CD4-positive, alpha-beta memory T cell (primary cell): ENCODE results near the gene ALDH1A1. TPM values are rescaled to one million over a fixed set of nuclear protein-coding genes. Genes with fewer than 3 reads are reported as not detected.

Source experiments
- CTCF ChIA-PET: fragments of 350-600 bp; sonication (Branson Sonifier 250); formaldehyde crosslinking; loops from one replicate; lab custom pipeline; 2021; ENCODE audit warnings: inconsistent platforms; ENCODE audit not compliant: partially characterized antibody; lab: Charles Lee
- POLR2A ChIA-PET: fragments of 350-600 bp; sonication (Branson Sonifier 250); formaldehyde crosslinking; loops from one replicate; lab custom pipeline; 2021; ENCODE audit not compliant: partially characterized antibody; lab: Charles Lee
- DNase-seq, 5 donors: peaks; one replicate each; pipeline versions ENCODE4 v3.0.0 to v3.0.0-alpha.2; 2020 to 2022; ENCODE audit warnings: mixed read lengths in 1 of 5
- H3K27ac ChIP-seq: one replicate; pipeline ENCODE4 v1.7.0; 2013; ENCODE audit warnings: low read depth, low read length
- H3K27me3 ChIP-seq: 2 replicates; pipeline ENCODE4 v1.7.0; 2013; ENCODE audit warnings: mild to moderate bottlenecking, low read length, moderate library complexity; ENCODE audit not compliant: insufficient read depth
- H3K36me3 ChIP-seq: 2 replicates; pipeline ENCODE4 v1.7.0; 2013; ENCODE audit warnings: mild to moderate bottlenecking, low read length, moderate library complexity; ENCODE audit not compliant: insufficient read depth
- H3K4me1 ChIP-seq: 2 replicates; pipeline ENCODE4 v1.7.0; 2013; ENCODE audit warnings: mild to moderate bottlenecking, low read length, moderate library complexity; ENCODE audit not compliant: insufficient read depth
- H3K4me3 ChIP-seq, 2 donors: one replicate each; pipeline ENCODE4 v1.7.0; 2013; ENCODE audit warnings: low read length in 2 of 2, mild to moderate bottlenecking in 1 of 2
- H3K9me3 ChIP-seq, 2 donors: one replicate each; pipeline ENCODE4 v1.7.0; 2013; ENCODE audit warnings: low read length in 2 of 2, control low read depth in 1 of 2; ENCODE audit not compliant: control insufficient read depth in 1 of 2
- H3K27ac Mint-ChIP-seq, 7 donors: one replicate each; pipeline ENCODE4 v1.8.0; 2020 to 2021; ENCODE audit warnings: mixed read lengths in 7 of 7, mild to moderate bottlenecking in 6 of 7, inconsistent platforms in 3 of 7, moderate library complexity in 3 of 7
- H3K27me3 Mint-ChIP-seq, 2 donors: one replicate each; pipeline ENCODE4 v1.8.0; 2020 to 2021; ENCODE audit warnings: mixed read lengths in 2 of 2
- H3K36me3 Mint-ChIP-seq, 2 donors: one replicate each; pipeline ENCODE4 v1.8.0; 2020 to 2021; ENCODE audit warnings: mixed read lengths in 2 of 2, inconsistent platforms in 1 of 2, mild to moderate bottlenecking in 1 of 2
- H3K4me1 Mint-ChIP-seq, 4 donors: one replicate each; pipeline ENCODE4 v1.8.0; 2020 to 2021; ENCODE audit warnings: mixed read lengths in 4 of 4, mild to moderate bottlenecking in 1 of 4
- H3K4me3 Mint-ChIP-seq, 8 donors: one replicate each; pipeline ENCODE4 v1.8.0; 2020 to 2021; ENCODE audit warnings: mixed read lengths in 8 of 8, mild to moderate bottlenecking in 7 of 8, moderate library complexity in 6 of 8, inconsistent platforms in 3 of 8
- H3K9me3 Mint-ChIP-seq, 8 donors: one replicate each; pipeline ENCODE4 v1.8.0; 2020 to 2021; ENCODE audit warnings: mixed read lengths in 8 of 8, mild to moderate bottlenecking in 5 of 8, inconsistent platforms in 3 of 8, moderate library complexity in 1 of 8
- intact Hi-C: fragments of 100-400 bp; cut with micrococcal nuclease; formaldehyde crosslinking; loops from one replicate; pipeline ENCODE4 v1.15.1; 2023
- polyA plus RNA-seq, 2 donors: library from polyadenylated mRNA; unstranded; fragments of 300-500 nt; fragmentation: Illumina TruSeq; gene quantifications; one replicate each; pipeline ENCODE4 v1.2.3, GENCODE V29; 2021
- total RNA-seq, 2 experiments: library from RNA; stranded (reverse); gene quantifications; one replicate each; pipeline ENCODE4 v1.2.3, GENCODE V29; 2021

Gene ALDH1A1
- total and polyA plus RNA-seq, 4 experiments from 2014 or later: 0.44 to 1.2 TPM; not detected in 2

GRCh38 chr9:72925126-72925789 lies 27.6 kb downstream of the ALDH1A1 start:
- DNase-seq: no peak
- Histone ChIP-seq H3K36me3 (no peaks in the 10 kb centered on the region), H3K4me3 (no peak overlapping the region), H3K27ac (no peak overlapping the region), H3K27me3 (no peaks in the 10 kb centered on the region), H3K9me3 (no peaks in the 10 kb centered on the region), H3K4me1 (no peaks in the 10 kb centered on the region)
- no peaks in the 10 kb centered on the region for H3K4me1 Mint-ChIP-seq
- peaks cover 3 to 7% of the 10 kb centered on the region in 2 donors for H3K27me3 Mint-ChIP-seq
- no peaks in the 10 kb centered on the region for H3K9me3 Mint-ChIP-seq
- intact Hi-C loops: no loop called here
- no peaks in the 10 kb centered on the region for H3K36me3 Mint-ChIP-seq
- H3K4me3 Mint-ChIP-seq: no peak overlapping the region
- CTCF ChIA-PET: no interaction called here
- H3K27ac Mint-ChIP-seq: no peak overlapping the region
- POLR2A ChIA-PET: no interaction called here

GRCh38 chr9:72924154-72924790 lies 28.6 kb downstream of the ALDH1A1 start:
- Histone ChIP-seq H3K27ac (no peak overlapping the region), H3K4me1 (no peaks in the 10 kb centered on the region), H3K27me3 (no peaks in the 10 kb centered on the region), H3K9me3 (no peaks in the 10 kb centered on the region), H3K36me3 (no peaks in the 10 kb centered on the region), H3K4me3 (no peak overlapping the region)
- Mint-ChIP-seq H3K27ac (no peak overlapping the region), H3K4me1 (no peaks in the 10 kb centered on the region), H3K36me3 (no peaks in the 10 kb centered on the region), H3K27me3 (peaks cover 3 to 7% of the 10 kb centered on the region in 2 donors), H3K9me3 (no peaks in the 10 kb centered on the region), H3K4me3 (no peak overlapping the region)
- intact Hi-C loops: no loop called here
- CTCF ChIA-PET: no interaction called here
- no peak for DNase-seq
- POLR2A ChIA-PET: no interaction called here

DNA sequence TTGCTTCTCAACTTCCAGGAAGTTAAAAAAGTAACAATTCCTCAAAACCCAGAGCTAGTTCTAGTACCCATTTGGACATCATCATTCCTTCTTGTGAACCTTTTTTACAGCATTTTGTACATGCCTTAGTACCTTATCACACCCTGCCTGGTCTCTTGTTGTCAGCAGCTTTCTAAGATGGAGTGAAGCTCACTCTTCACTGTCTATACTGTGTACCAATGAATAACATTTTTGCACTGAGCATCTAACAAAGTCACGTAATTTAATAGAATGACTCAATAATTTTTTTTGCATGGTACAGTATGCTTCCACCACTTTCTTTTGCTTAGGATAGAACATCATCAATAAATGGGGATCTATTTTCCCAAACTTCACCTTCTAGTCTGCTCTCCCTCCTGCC lies 29.8 kb downstream of the ALDH1A1 start:
- H3K9me3 ChIP-seq: no peaks in the 10 kb centered on the region
- H3K36me3 Mint-ChIP-seq: no peaks in the 10 kb centered on the region
- POLR2A ChIA-PET: no interaction called here

GRCh38 chr9:72921888-72922654 lies 30.8 kb downstream of the ALDH1A1 start:
- Mint-ChIP-seq H3K36me3 (no peaks in the 10 kb centered on the region), H3K27ac (peak overlapping the region in 1 of 7 donors; percentile 27), H3K4me3 (no peak overlapping the region), H3K27me3 (peaks cover 3 to 7% of the 10 kb centered on the region in 2 donors), H3K9me3 (no peaks in the 10 kb centered on the region), H3K4me1 (no peaks in the 10 kb centered on the region)
- ChIA-PET CTCF (no interaction called here), POLR2A (no interaction called here)
- Histone ChIP-seq H3K9me3 (no peaks in the 10 kb centered on the region), H3K4me1 (no peaks in the 10 kb centered on the region), H3K36me3 (no peaks in the 10 kb centered on the region), H3K27me3 (no peaks in the 10 kb centered on the region), H3K27ac (no peak overlapping the region), H3K4me3 (no peak overlapping the region)
- intact Hi-C loops: no loop called here
- DNase-seq: no peak

More for the DNA sequence above, 29.8 kb downstream of the ALDH1A1 start:
- Histone ChIP-seq H3K27ac (no peak overlapping the region), H3K4me3 (no peak overlapping the region), H3K4me1 (no peaks in the 10 kb centered on the region), H3K36me3 (no peaks in the 10 kb centered on the region), H3K27me3 (no peaks in the 10 kb centered on the region)
- DNase-seq: no peak
- intact Hi-C loops: no loop called here
- H3K27ac Mint-ChIP-seq: no peak overlapping the region
- CTCF ChIA-PET: no interaction called here
- H3K27me3 Mint-ChIP-seq: peaks cover 3 to 7% of the 10 kb centered on the region in 2 donors
- H3K9me3 Mint-ChIP-seq: no peaks in the 10 kb centered on the region
- H3K4me3 Mint-ChIP-seq: no peak overlapping the region
- no peaks in the 10 kb centered on the region for H3K4me1 Mint-ChIP-seq

- Histone ChIP-seq H3K9me3 (no peaks in the 10 kb centered on the region), H3K27me3 (no peaks in the 10 kb centered on the region), H3K36me3 (no peaks in the 10 kb centered on the region), H3K27ac (no peak overlapping the region), H3K4me3 (no peak overlapping the region), H3K4me1 (no peaks in the 10 kb centered on the region)
- POLR2A ChIA-PET: no interaction called here
- Mint-ChIP-seq H3K4me1 (no peaks in the 10 kb centered on the region), H3K36me3 (no peaks in the 10 kb centered on the region), H3K27ac (no peak overlapping the region), H3K27me3 (peaks cover 3 to 7% of the 10 kb centered on the region in 2 donors), H3K9me3 (no peaks in the 10 kb centered on the region), H3K4me3 (no peak overlapping the region)
- DNase-seq: no peak
- intact Hi-C loops: loop anchor here (10.0 kb wide), 1 partner anchor 55 kb away; no protein-coding TSS in a partner anchor
- CTCF ChIA-PET: no interaction called here
These were observed 33.5 kb downstream of the ALDH1A1 start for GRCh38 chr9:72919246-72919945.

DNA sequence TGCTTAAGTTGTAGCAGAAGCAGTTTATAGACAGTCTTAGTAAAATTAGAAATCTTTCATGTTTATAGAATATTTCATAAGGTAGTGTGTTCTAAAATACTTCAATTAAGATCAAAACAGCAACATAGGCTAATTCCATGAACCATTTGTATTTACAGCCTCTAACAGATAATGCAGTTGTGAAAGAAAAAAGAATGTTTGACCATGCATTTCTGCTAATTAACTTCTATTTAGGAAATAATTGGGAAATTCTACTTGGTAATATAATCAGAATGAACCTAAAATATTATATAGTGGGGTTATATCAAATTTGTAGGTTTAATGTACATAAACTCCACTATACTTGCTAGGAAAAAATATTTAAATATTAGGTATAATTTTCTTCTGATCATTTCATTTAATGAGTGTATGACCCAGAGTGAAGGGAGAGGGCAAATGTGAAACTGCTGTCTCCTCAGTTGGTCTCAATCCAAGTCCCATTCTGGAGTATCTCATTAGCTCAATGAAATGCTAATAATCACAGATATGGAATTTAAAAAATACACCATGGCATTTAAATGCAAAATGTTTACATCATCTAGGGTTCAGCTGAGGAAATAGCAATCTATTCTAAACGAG lies 34.9 kb downstream of the ALDH1A1 start:
- Histone ChIP-seq H3K27me3 (no peaks in the 10 kb centered on the region), H3K4me1 (no peaks in the 10 kb centered on the region), H3K9me3 (no peaks in the 10 kb centered on the region), H3K36me3 (no peaks in the 10 kb centered on the region), H3K4me3 (no peak overlapping the region), H3K27ac (no peak overlapping the region)
- ChIA-PET CTCF (interaction anchor here (0.7 to 1.1 kb wide), 2 partner anchors 14 to 24 kb away, joined by 3 read pairs; no protein-coding TSS in a partner anchor), POLR2A (no interaction called here)
- Mint-ChIP-seq H3K27ac (no peak overlapping the region), H3K27me3 (peaks cover 3% of the 10 kb centered on the region in 2 donors), H3K36me3 (no peaks in the 10 kb centered on the region), H3K4me3 (no peak overlapping the region), H3K4me1 (no peaks in the 10 kb centered on the region), H3K9me3 (no peaks in the 10 kb centered on the region)
- DNase-seq: no peak
- intact Hi-C loops: loop anchor here (10.0 kb wide), 1 partner anchor 57 kb away; no protein-coding TSS in a partner anchor
